Pancreas (tissue), 10 donors: ENCODE measurements around the gene TCF3. TPM values are rescaled to one million over a fixed set of nuclear protein-coding genes. Genes with fewer than 3 reads are reported as not detected.
"Not testable (repeated sequence)": the region's sequence is repeated elsewhere in the genome, so short reads cannot be mapped to it uniquely, and the experiment has no call there.

ENCODE experiments used
- ATAC-seq, 4 donors: fragments of 200-7000 bp; cut with Tn5 transposase; one replicate each; pipeline versions ENCODE4 v1.8.0 to v1.9.1; 2020; ENCODE audit warnings: mild to moderate bottlenecking in 4 of 4, moderate library complexity in 4 of 4
- DNase-seq, 6 donors: peaks; one replicate each; pipeline ENCODE4 v3.0.0-alpha.2; 2020
- FAIRE-seq: peaks from 2 replicates; lab custom pipeline; 2012; peaks lifted over from hg19 to GRCh38; lab: Jason Lieb, UNC
- H3K27ac ChIP-seq, 4 donors: fragments of 200-600 bp; sonication (generic); 1 replicate in 3 of 4; 2 replicates in 1 of 4; pipeline versions ENCODE4 v1.5.0 to v1.8.0; 2020
- H3K27me3 ChIP-seq, 4 donors: fragments of 200-600 bp; one replicate each; pipeline ENCODE4 v1.8.0; 2021
- H3K36me3 ChIP-seq, 3 donors: fragments of 200-600 bp; sonication (generic) in 1 of 3; one replicate each; pipeline versions ENCODE4 v1.5.0 to v1.8.0; 2020 to 2021
- H3K4me1 ChIP-seq, 3 donors: fragments of 200-600 bp; one replicate each; pipeline ENCODE4 v1.8.0; 2021
- H3K4me3 ChIP-seq, 4 donors: fragments of 200-600 bp; sonication (generic) in 2 of 4; one replicate each; pipeline versions ENCODE4 v1.5.0 to v1.8.0; 2020 to 2021
- H3K9me3 ChIP-seq, 4 donors: fragments of 200-600 bp; one replicate each; pipeline ENCODE4 v1.8.0; 2021
- CTCF ChIP-seq, 4 donors: fragments of 200-600 bp; sonication (generic) in 3 of 4; IDR thresholded peaks; one replicate each; pipeline versions ENCODE4 v1.5.0 to v1.8.0; 2021; ENCODE audit warnings: antibody characterized with exemption in 4 of 4
- WGBS, 2 donors: extraction: QIAGEN DNeasy Blood & Tissue Kit; methylation state at CpG; one replicate each; pipeline ENCODE4 v1.1.7; 2013; 5-methylcytosine and 5-hydroxymethylcytosine counted together
- intact Hi-C, 3 donors: fragments of 100-400 bp; cut with DNase I; formaldehyde crosslinking; loops; one replicate each; pipeline versions ENCODE4 v1.11.1 to v1.14.2; 2022
- polyA plus RNA-seq, 2 donors: library from polyadenylated mRNA; stranded (reverse); fragments of 200-250 nt; gene quantifications; one replicate each; pipeline ENCODE4 v1.2.3, GENCODE V29; 2013
- total RNA-seq, 6 donors: library from RNA; stranded (reverse); fragmentation: NEBNext Ultra II Directional in 4 of 6; extraction: Animal tissue kit (Norgen Biotek cat#: 25700) in 4 of 6; gene quantifications; one replicate each; pipeline versions ENCODE4 v1.2.1 to v1.2.4, GENCODE V29; 2021 to 2023
- donor health status: healthy with polysubstance abuse.
- donor health status: DM: no; HTN: no; CAD: no; lungs with moderate emphysema.
- donor health status: DM: no; HTN: no; CAD: no.
- donor health status: control.
- donor health status: control.
- donor health status: Bipolar disorder and iron deficiency.
- donor health status: DM: yes; HTN: yes; CAD: no.
- donor health status: DM: no; HTN: no; CAD: no.
- donor health status: DM: no; HTN: no; CAD: no.
- donor health status: DM: yes; HTN: yes; CAD: no.

The TCF3 gene
- total and polyA plus RNA-seq, 8 donors = 19.8 to 41.9 (median 26.7) TPM

GRCh38 chr19:1672769-1673644 is 20.6 kb upstream of the TCF3 start:
- Histone ChIP-seq H3K27me3 (peaks cover 0 to 11% (median 3%) of the 10 kb centered on the region in 4 donors), H3K4me1 (peaks cover 0 to 18% (median 10%) of the 10 kb centered on the region in 3 donors), H3K27ac (no peak overlapping the region), H3K36me3 (no peaks in the 10 kb centered on the region), H3K4me3 (no peak overlapping the region), H3K9me3 (no peaks in the 10 kb centered on the region)
- peak in 1 of 6 donors; percentile 53 for DNase-seq
- no peak for TF ChIP-seq CTCF (IDR thresholded peaks at IDR 0.05)
- WGBS, 2 donors = 86 to 88% methylated on average over 33 of the region's 33 CpGs
- FAIRE-seq = no peak
- no peak for ATAC-seq
- intact Hi-C loops = loop anchor here in 1 of 3 donors (5.0 kb wide), 2 partner anchors 94 to 126 kb away; no protein-coding TSS in a partner anchor

GRCh38 chr19:1672038-1672768 is 19.8 kb upstream of the TCF3 start:
- peaks cover 0 to 11% (median 5%) of the 10 kb centered on the region in 4 donors for H3K27me3 ChIP-seq
- DNase-seq = peak in 3 of 6 donors; percentile 32 to 82 (median 54)
- no peak overlapping the region for H3K27ac ChIP-seq
- intact Hi-C loops = loop anchor here in 1 of 3 donors (5.0 kb wide), 2 partner anchors 95 to 125 kb away; no protein-coding TSS in a partner anchor
- H3K9me3 ChIP-seq = no peaks in the 10 kb centered on the region
- FAIRE-seq = no peak
- peak; percentile 64 to 82 (median 66) for TF ChIP-seq CTCF (IDR thresholded peaks at IDR 0.05)
- ATAC-seq = peak; percentile 27 to 76 (median 68)
- peaks cover 0 to 18% (median 10%) of the 10 kb centered on the region in 3 donors for H3K4me1 ChIP-seq
- H3K36me3 ChIP-seq = no peaks in the 10 kb centered on the region
- 8 to 9% methylated on average over 56 to 57 of the region's 57 CpGs for WGBS, 2 donors
- H3K4me3 ChIP-seq = peak overlapping the region in 1 of 4 donors; percentile 28

GRCh38 chr19:1671716-1672037 is 19.3 kb upstream of the TCF3 start:
- intact Hi-C loops = loop anchor here in 1 of 3 donors (5.0 kb wide), 2 partner anchors 96 to 124 kb away; no protein-coding TSS in a partner anchor
- 5 to 6% methylated on average over 15 to 17 of the region's 17 CpGs for WGBS, 2 donors

GRCh38 chr19:1670747-1671146 is 18.3 kb upstream of the TCF3 start:
- not testable (repeated sequence) for H3K36me3 ChIP-seq, H3K27ac ChIP-seq, ATAC-seq, H3K4me3 ChIP-seq, DNase-seq, FAIRE-seq, H3K9me3 ChIP-seq
- intact Hi-C loops = loop anchor here in 1 of 3 donors (5.0 kb wide), 2 partner anchors 97 to 123 kb away; no protein-coding TSS in a partner anchor
- peaks cover 0 to 11% (median 5%) of the 10 kb centered on the region in 4 donors for H3K27me3 ChIP-seq
- WGBS, 2 donors = 42 to 58% methylated on average over 14 of the region's 14 CpGs
- peaks cover 0 to 17% (median 6%) of the 10 kb centered on the region in 3 donors for H3K4me1 ChIP-seq

More at GRCh38 chr19:1671716-1672037, 19.3 kb upstream of the TCF3 start:
- no peak for ATAC-seq
- Histone ChIP-seq H3K36me3 (no peaks in the 10 kb centered on the region), H3K4me3 (peak overlapping the region in 1 of 4 donors; percentile 28), H3K9me3 (no peaks in the 10 kb centered on the region), H3K27ac (no peak overlapping the region), H3K27me3 (peaks cover 0 to 11% (median 5%) of the 10 kb centered on the region in 4 donors), H3K4me1 (peaks cover 0 to 18% (median 10%) of the 10 kb centered on the region in 3 donors)
- no peak for FAIRE-seq
- TF ChIP-seq CTCF (IDR thresholded peaks at IDR 0.05) = no peak
- DNase-seq = no peak
